Endothelial cell of umbilical vein (primary cell): ENCODE measurements around the gene PGGT1B. TPM values are rescaled to one million over a fixed set of nuclear protein-coding genes. Genes with fewer than 3 reads are reported as not detected.
"Not testable (repeated sequence)": the region's sequence is repeated elsewhere in the genome, so short reads cannot be mapped to it uniquely, and the experiment has no call there.

Source experiments
- BruUV-seq: library from RNA; stranded (reverse); fragments of 400-500 nt; replicated peaks from 2 replicates; lab custom pipeline; 2021; lab: Mats Ljungman, UMichigan
- CTCF ChIA-PET: fragments of 300-600, 350-600 bp; sonication (Branson Sonifier 250); formaldehyde crosslinking; loops from one replicate; lab custom pipeline; 2021; ENCODE audit warnings: antibody characterized with exemption, inconsistent platforms; lab: Charles Lee
- POLR2A ChIA-PET: fragments of 300-600, 350-600 bp; sonication (Branson Sonifier 250); formaldehyde crosslinking; loops from one replicate; lab custom pipeline; 2021; ENCODE audit warnings: antibody characterized with exemption, inconsistent platforms; lab: Charles Lee
- DNase-seq: peaks from one replicate; pipeline ENCODE4 v3.0.0-alpha.2; 2011; ENCODE audit warnings: low read depth, low spot score
- FAIRE-seq: peaks from 2 replicates; lab custom pipeline; 2011; peaks lifted over from hg19 to GRCh38; lab: Jason Lieb, UNC
- H2AFZ ChIP-seq: 2 replicates; pipeline ENCODE4 v1.6.0; 2012; ENCODE audit warnings: low read depth, low read length, control low read depth, inconsistent platforms
- H3K27ac ChIP-seq: 2 replicates; pipeline ENCODE4 v1.5.1; 2011; ENCODE audit warnings: low read depth, mild to moderate bottlenecking, control low read depth, low read length, moderate library complexity; ENCODE audit not compliant: insufficient read depth
- H3K27me3 ChIP-seq, 2 experiments: 2 replicates each; pipeline versions ENCODE4 v1.6.0 to v1.6.1; 2011; ENCODE audit warnings: low read length in 2 of 2, mixed read lengths in 1 of 2; ENCODE audit not compliant: control insufficient read depth in 2 of 2, insufficient read depth in 2 of 2
- H3K36me3 ChIP-seq, 2 experiments: 2 replicates in 1 of 2; 3 replicates in 1 of 2; pipeline ENCODE4 v1.5.1; 2011; ENCODE audit warnings: low read length in 2 of 2, mild to moderate bottlenecking in 1 of 2, moderate library complexity in 1 of 2; ENCODE audit not compliant: control insufficient read depth in 2 of 2, insufficient read depth in 2 of 2; ENCODE audit errors: extremely low read depth in 1 of 2
- H3K4me1 ChIP-seq: 3 replicates; pipeline ENCODE4 v1.5.1; 2011; ENCODE audit warnings: mild to moderate bottlenecking, low read length; ENCODE audit not compliant: control insufficient read depth, insufficient read depth; ENCODE audit errors: extremely low read depth
- H3K4me2 ChIP-seq: 2 replicates; pipeline ENCODE4 v1.6.1; 2011; ENCODE audit warnings: low read length, control low read depth, mixed read lengths; ENCODE audit not compliant: insufficient read depth
- H3K4me3 ChIP-seq, 3 experiments: fragments of 200-600 bp in 1 of 3; sonication (generic), shearing (Covaris generic) in 1 of 3; replicated peaks in 1 of 3; 2 replicates each; pipeline ENCODE4 v1.5.1; 2011 to 2016; ENCODE audit warnings: control low read depth in 3 of 3, low read length in 3 of 3, mild to moderate bottlenecking in 2 of 3, inconsistent platforms in 1 of 3, low read depth in 1 of 3, moderate library complexity in 1 of 3; ENCODE audit not compliant: insufficient read depth in 1 of 3
- H3K79me2 ChIP-seq: 2 replicates; pipeline ENCODE4 v1.6.0; 2012; ENCODE audit warnings: low read length, inconsistent platforms; ENCODE audit not compliant: control insufficient read depth, insufficient read depth
- H3K9ac ChIP-seq: replicated peaks from 2 replicates; pipeline ENCODE3; 2011; ENCODE audit warnings: low read length, control low read depth; ENCODE audit not compliant: insufficient read depth; ENCODE audit errors: extremely low read depth
- H3K9me1 ChIP-seq: replicated peaks from 3 replicates; pipeline ENCODE4 v1.6.0; 2011; ENCODE audit warnings: mild to moderate bottlenecking, low read length; ENCODE audit not compliant: control insufficient read depth, insufficient read depth; ENCODE audit errors: extremely low read depth
- H3K9me3 ChIP-seq: replicated peaks from 2 replicates; pipeline ENCODE4 v1.5.1; 2012; ENCODE audit warnings: low read length, inconsistent platforms; ENCODE audit not compliant: control insufficient read depth, insufficient read depth
- H4K20me1 ChIP-seq: replicated peaks from 2 replicates; pipeline ENCODE3; 2011; ENCODE audit warnings: mild to moderate bottlenecking, low read length; ENCODE audit not compliant: control insufficient read depth, insufficient read depth; ENCODE audit errors: extremely low read depth
- EZH2 ChIP-seq: IDR thresholded peaks from 2 replicates; pipeline ENCODE4 v1.6.1; 2012; ENCODE audit warnings: borderline replicate concordance, low read depth, mild to moderate bottlenecking, moderate library complexity, low read length, inconsistent platforms; ENCODE audit not compliant: severe bottlenecking
- FOS ChIP-seq: IDR thresholded peaks from 2 replicates; pipeline ENCODE4 v1.6.1; 2011; ENCODE audit warnings: mild to moderate bottlenecking, low read length, moderate library complexity, borderline replicate concordance; ENCODE audit not compliant: insufficient read depth
- GATA2 ChIP-seq: IDR thresholded peaks from 2 replicates; pipeline ENCODE4 v1.7.0; 2011; ENCODE audit warnings: low read depth, mild to moderate bottlenecking, moderate library complexity, mixed read lengths, low read length; ENCODE audit not compliant: insufficient read length, insufficient read depth
- JUN ChIP-seq: IDR thresholded peaks from 2 replicates; pipeline ENCODE4 v1.6.1; 2011; ENCODE audit warnings: borderline replicate concordance, low read depth; ENCODE audit not compliant: insufficient read length, insufficient read depth
- POLR2A ChIP-seq: IDR thresholded peaks from 2 replicates; pipeline ENCODE4 v1.6.1; 2012; ENCODE audit warnings: low read depth, mild to moderate bottlenecking, control low read depth, low read length
- dilution Hi-C: fragments of 300-500 bp; cut with MboI; formaldehyde crosslinking; loops from one replicate; pipeline ENCODE4 v1.15.0; 2019; ENCODE audit warnings: low sequenced_read_pairs; ENCODE audit not compliant: extremely low pct_ligation_motif_present
- intact Hi-C: fragments of 100-400 bp; cut with micrococcal nuclease; formaldehyde crosslinking; loops from one replicate; pipeline ENCODE4 v1.10.0; 2022
- polyA plus RNA-seq, 4 experiments: library from polyadenylated mRNA; depleted of rRNA in 3 of 4; stranded (reverse) in 3 of 4; unstranded in 1 of 4; fragments of >200 nt; gene quantifications; 2 replicates each; pipeline versions ENCODE4 v1.2.1 to v1.2.3, GENCODE V29; 2011 to 2012; ENCODE audit warnings: missing spikeins in 1 of 4
- total RNA-seq: library from RNA; stranded (reverse); gene quantifications from 2 replicates; pipeline ENCODE4 v1.2.3, GENCODE V29; 2021
- TF ChIP-seq, protein P1 (sequence below): IDR thresholded peaks from 2 replicates; pipeline ENCODE4 v1.6.1; 2011; ENCODE audit not compliant: insufficient read depth, insufficient read length

The PGGT1B gene
- total and polyA plus RNA-seq, 2 donors (not counting 3 experiments of a cell fraction or from before 2014, with no cell fraction given) = 2.6 to 42.3 TPM

DNA sequence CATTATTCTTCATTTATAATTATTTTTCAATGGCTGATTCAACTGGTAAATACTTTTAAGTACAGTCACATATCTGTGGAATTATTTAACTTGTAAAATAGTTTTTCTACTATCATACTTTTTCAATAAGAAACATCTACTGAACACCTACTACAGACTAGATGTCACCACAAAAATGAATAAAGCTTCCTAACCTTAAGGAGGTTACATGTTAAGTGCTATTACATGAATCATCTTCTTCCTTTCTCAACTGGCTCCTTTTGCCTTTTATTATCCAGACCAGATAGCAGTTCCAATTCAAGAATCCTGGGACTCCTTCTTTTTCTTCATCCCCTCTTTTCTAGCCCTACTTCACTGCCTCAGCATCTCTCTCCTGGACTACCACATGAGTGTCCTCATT, 4.7 kb downstream of the PGGT1B start:
- CTCF ChIA-PET = interaction anchor here (0.6 kb wide), 1 partner anchor 317 kb away, joined by 3 read pairs; no protein-coding TSS in a partner anchor
- BruUV-seq = no TSS peak
- Histone ChIP-seq H3K4me2 (no peak overlapping the region), H3K4me1 (peaks cover 13% of the 10 kb centered on the region), H2AFZ (no peak overlapping the region), H4K20me1 (peaks cover 9% of the 10 kb centered on the region), H3K36me3 (no peaks in the 10 kb centered on the region), H3K9me3 (no peaks in the 10 kb centered on the region), H3K9me1 (no peaks in the 10 kb centered on the region), H3K79me2 (peaks cover 93% of the 10 kb centered on the region), H3K4me3 (no peak overlapping the region), H3K27ac (no peak overlapping the region), H3K27me3 (no peaks in the 10 kb centered on the region), H3K9ac (no peak overlapping the region)
- intact Hi-C loops = no loop called here
- DNase-seq = no peak
- FAIRE-seq = no peak
- TF ChIP-seq POLR2A (no peak), EZH2 (no peak), FOS (no peak), JUN (no peak), GATA2 (no peak)
- TF ChIP-seq, protein P1, sequence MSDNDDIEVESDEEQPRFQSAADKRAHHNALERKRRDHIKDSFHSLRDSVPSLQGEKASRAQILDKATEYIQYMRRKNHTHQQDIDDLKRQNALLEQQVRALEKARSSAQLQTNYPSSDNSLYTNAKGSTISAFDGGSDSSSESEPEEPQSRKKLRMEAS = no peak
- dilution Hi-C loops = no loop called here
- POLR2A ChIA-PET = no interaction called here

DNA sequence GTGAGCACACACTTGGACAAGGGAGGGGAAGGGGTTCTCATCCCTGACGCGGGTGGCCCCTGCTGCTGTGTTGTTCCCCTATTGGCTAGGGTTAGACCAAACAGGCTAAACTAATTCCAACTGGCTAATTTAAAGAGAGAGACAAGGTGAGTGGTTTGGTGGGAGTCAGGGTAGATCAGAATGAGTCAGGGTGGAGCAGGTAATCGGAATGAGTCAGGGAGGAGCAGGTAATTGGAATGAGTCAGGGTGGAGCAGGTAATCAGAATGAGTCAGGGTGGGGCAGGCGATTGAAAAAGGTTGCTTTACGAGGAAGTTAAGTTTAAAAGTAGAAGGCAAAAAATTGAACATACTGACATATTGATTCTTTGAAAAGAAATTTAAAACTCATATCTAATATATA, 13.3 kb downstream of the PGGT1B start:
- H3K4me1 ChIP-seq, dilution Hi-C loops, H3K4me2 ChIP-seq, H3K9me3 ChIP-seq, FAIRE-seq, H3K9ac ChIP-seq, H3K27ac ChIP-seq, BruUV-seq, H3K4me3 ChIP-seq, H2AFZ ChIP-seq, H3K36me3 ChIP-seq, H3K27me3 ChIP-seq, H3K9me1 ChIP-seq, DNase-seq, POLR2A ChIA-PET, H4K20me1 ChIP-seq: not testable (repeated sequence)
- CTCF ChIA-PET = interaction anchor here (1.0 kb wide), 1 partner anchor 152 kb away, joined by 4 read pairs; no protein-coding TSS in a partner anchor
- intact Hi-C loops = loop anchor here (5.0 to 10.0 kb wide), 2 partner anchors 77 to 1145 kb away; no protein-coding TSS in a partner anchor
- peaks cover 49% of the 10 kb centered on the region for H3K79me2 ChIP-seq
